Prostate gland (tissue), 2 donors: ENCODE data around the gene TBX22.

Experiments
- CTCF ChIP-seq, 4 experiments: fragments of 200-600 bp in 2 of 4; fragments of 450-650 bp in 2 of 4; sonication (generic) in 2 of 4; IDR thresholded peaks; 1 replicate in 3 of 4; 2 replicates in 1 of 4; pipeline ENCODE4 v1.5.1; 2016 to 2019; ENCODE audit warnings: antibody characterized with exemption in 4 of 4, mild to moderate bottlenecking in 2 of 4, moderate library complexity in 2 of 4
- POLR2AphosphoS5 ChIP-seq: sonication (generic); formaldehyde crosslinking; IDR thresholded peaks from one replicate; pipeline ENCODE4 v1.6.1; 2017; ENCODE audit warnings: antibody characterized with exemption

- TF ChIP-seq CTCF (IDR thresholded peaks at IDR 0.05) (no peak), POLR2AphosphoS5 (no peak)
Observed at GRCh38 chrX:80004458-80004857, 10.1 kb upstream of the TBX22 start.
